HPDE6-E6E7 (cell line): ENCODE data around the gene CD276.
"Not testable (repeated sequence)": the region's sequence is repeated elsewhere in the genome, so short reads cannot be mapped to it uniquely, and the experiment has no call there.

Source experiments
- DNase-seq: peaks from one replicate; pipeline ENCODE4 v3.0.0; 2011; ENCODE audit warnings: missing footprints; ENCODE audit errors: extremely low spot score

CD276 gene

GRCh38 chr15:73684581-73685455, 635 bp downstream of the CD276 start:
- DNase-seq: peak; percentile 71

DNA sequence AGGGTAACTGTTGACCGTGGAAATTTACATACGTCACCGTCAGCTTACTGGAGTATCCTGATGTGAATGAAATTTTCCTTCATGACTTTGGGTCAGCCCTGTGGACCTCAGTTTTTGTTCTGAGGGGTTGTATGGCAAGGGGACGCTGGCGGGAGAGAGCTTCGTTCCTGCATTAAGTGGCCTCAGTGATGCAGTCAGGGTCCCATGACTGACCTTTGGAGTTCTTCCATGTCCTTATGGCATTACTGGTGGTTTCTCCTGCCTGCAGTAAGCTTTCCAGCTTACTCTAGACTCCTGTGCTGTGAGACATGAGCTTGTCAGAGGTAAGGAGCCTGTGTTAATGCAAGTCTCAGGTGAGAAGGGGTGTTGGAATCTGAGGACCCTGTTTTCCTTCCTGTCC, 1.8 kb downstream of the CD276 start:
- DNase-seq: no peak

- DNase-seq: no peak
Measured at GRCh38 chr15:73686781-73687256, 2.6 kb downstream of the CD276 start.

DNA sequence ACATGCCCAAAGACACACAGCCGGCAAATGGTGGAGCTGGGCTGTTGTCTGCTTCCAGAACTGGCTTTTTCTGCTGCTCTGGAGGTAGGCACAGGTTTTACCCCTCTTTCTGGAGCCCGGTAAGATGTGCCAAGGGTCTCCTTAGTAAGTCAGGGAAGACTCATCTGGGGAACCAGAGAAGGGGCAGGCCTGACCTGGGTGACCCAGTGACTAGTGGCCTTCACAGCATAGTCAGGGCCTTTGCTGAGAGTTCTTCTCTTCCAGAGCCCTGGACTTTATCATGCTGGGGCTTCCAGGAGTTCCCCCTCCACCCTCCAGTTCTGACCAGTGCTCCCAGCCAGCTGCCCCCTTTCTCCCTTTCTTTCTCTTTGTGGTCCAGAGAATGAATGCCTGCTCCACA, 3.2 kb downstream of the CD276 start:
- no peak for DNase-seq

GRCh38 chr15:73688455-73688854, 4.3 kb downstream of the CD276 start:
- DNase-seq: no peak

DNA sequence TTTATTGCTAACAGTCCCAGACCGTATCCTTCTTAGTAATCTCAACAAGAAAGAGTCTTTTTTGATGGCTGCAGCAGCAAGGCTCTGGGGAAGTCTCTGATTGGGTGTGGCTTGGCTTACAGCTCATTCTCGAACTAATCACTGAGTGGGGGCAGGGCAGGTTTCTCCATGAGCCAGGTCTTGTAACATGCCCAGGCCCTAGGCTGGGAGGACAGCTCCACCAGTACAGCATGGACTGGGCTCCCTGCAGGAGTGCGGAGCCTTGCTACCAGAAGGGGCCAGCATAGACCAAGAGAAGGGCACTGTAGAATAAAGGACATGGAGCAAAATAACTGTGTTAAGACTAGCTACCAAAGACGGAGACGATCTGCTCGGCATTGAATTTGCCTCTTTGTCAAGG, 7.2 kb downstream of the CD276 start:
- no peak for DNase-seq

DNA sequence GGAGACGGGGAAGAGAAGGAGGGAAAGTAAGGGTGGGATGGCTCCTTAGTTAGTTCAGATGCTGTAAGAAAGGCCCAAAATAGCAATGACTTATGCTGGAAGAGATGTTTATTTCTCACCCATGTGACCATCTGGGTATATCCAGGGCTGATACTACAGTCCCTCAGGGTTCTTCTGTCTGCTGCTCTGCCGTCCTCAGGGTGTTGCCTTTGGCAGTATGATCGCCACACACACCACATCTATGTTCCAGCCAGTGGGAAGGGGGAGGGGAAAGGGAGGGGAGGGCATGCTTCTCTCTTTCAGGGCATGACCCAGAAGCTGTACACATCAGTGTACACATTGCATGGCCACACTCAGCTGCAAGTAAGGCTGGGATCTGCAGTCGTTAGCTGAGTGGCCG, 10.2 kb downstream of the CD276 start:
- DNase-seq: no peak

DNA sequence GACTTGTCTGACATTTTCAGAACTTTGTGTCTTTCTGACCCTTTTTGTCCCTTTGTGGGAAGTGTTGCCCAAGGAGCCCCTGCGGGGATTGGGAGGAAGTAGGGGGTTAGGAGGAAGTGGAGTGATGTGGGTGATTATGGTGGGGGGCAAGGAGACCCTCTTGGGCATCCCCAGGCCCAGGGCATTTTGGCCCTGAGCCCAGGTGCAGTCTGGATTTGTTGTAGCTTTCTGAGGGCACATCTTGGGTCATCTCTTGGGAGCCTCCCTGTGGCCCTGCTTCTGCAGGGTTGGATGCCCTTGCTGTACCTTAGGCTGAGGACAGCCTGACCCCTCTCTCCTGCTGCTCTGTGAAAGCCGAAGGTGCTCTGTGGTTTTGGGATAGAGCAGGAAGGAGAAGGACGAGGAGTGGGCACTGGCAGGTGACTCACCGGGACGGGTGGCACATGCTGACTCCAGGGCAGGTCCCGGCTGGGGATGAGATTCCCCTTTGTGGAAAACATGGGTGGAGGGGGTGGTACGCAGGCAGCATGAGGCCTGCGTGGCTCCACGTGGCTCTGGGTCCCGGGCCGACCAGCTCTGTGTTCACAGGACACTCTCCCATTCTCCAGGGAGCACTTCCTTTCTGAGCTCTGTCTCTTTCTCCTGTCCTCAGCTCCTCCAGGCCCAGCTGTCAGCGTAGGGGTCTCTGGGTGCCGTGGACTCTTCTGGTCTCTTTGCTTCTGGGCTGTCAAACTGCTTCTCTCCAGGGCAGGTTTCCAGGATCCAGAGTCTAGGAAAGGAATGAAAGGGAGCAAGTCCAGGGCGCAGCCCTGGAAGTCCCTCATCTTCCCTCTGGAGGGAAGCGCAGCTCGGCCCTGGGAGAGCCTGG, 11.8 kb downstream of the CD276 start:
- DNase-seq: no peak

DNA sequence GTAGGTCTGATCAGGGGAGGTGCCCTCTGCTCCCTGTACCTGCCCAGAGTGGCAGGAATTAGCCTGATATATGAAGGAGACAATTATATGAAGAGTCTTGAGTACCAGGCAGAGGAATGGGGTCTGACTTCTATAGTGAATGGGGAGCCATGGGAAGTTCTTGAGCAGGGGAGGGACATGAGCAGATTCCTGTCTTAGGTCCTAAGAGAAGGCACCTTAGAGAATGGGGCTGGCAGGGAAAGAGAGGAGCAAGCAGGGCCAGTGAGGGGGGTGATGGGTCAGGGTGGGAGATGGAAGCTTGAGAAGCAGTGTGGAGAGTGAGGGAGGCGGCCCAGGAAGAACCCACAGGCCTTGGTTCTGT, 12.4 kb downstream of the CD276 start:
- DNase-seq: no peak

DNA sequence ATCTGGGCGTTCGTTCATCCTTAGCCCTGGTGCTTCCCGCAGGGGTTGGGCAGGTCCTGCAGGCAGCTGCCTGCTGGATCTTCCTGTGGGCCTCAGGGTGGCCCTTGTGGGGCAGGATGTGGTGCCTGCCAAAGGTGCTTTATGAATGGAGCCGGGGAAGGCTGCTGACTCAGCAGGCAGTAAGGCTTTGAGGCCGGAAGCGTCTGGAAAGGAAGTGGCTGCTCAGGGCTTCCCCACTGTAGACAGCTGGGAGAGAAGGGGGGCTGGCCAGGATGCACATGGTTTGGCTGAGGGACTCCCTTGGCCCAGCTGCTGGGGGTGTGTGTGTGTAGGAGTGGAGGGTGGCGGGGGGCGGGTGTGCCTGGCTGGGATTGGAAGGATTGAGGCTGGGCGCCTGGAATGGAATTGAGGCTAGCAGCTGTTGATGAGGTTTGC, 12.9 kb downstream of the CD276 start:
- DNase-seq: peak; percentile 90

- DNase-seq: no peak
Measured at GRCh38 chr15:73699249-73700040, 15.3 kb downstream of the CD276 start.

- DNase-seq: peak; percentile 54
Measured at GRCh38 chr15:73700041-73700842, 16.1 kb downstream of the CD276 start.

- DNase-seq: not testable (repeated sequence)
Measured at GRCh38 chr15:73702311-73703239, 18.4 kb downstream of the CD276 start.

DNA sequence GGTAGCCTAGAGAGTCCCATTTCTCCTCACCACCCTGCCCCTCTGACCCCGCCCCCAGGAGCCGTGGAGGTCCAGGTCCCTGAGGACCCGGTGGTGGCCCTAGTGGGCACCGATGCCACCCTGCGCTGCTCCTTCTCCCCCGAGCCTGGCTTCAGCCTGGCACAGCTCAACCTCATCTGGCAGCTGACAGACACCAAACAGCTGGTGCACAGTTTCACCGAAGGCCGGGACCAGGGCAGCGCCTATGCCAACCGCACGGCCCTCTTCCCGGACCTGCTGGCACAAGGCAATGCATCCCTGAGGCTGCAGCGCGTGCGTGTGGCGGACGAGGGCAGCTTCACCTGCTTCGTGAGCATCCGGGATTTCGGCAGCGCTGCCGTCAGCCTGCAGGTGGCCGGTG, 19.4 kb downstream of the CD276 start:
- DNase-seq: not testable (repeated sequence)

DNA sequence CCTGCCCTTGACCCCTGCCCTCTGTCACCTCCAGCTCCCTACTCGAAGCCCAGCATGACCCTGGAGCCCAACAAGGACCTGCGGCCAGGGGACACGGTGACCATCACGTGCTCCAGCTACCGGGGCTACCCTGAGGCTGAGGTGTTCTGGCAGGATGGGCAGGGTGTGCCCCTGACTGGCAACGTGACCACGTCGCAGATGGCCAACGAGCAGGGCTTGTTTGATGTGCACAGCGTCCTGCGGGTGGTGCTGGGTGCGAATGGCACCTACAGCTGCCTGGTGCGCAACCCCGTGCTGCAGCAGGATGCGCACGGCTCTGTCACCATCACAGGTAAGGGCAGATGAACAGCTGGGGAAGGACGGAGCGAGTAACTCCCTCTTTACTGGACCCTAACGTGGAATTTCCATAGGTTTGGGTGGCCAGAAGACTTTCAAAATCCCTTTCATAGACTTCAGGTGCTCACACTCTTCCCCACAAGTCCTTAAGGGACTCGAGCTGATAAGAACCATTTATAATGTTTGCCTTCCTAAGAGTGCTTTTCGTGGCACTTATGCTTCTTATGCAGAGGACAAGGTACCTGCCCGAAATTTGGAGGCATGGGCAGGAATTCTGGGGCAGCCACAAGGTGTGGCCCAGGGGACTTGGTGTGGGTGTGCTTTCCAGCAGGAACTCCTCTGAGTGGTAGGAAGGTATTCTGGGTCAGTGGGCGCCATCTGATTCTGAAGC, 20.1 kb downstream of the CD276 start:
- not testable (repeated sequence) for DNase-seq

GRCh38 chr15:73704869-73705645, 20.9 kb downstream of the CD276 start:
- peak; percentile 46 for DNase-seq

DNA sequence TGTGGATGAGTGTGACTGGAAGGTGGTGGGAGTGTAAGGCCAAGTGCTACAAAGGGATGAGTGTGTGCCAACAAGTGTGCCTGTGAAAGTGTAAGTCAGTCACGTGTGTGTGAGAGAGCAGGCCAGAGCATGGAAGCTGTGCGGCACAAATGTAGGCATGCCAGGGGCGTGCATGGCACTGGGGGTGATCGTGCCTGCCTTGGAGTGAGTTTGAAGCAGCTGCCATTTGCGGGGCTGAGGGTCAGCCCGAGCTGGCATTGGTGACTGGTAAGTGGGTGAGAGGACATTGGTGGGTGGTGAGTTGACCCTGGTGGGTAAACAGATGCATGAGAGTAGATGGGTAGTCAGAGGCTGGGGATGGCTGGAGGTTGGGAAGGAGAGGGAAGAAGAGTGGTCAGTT, 24.5 kb downstream of the CD276 start:
- no peak for DNase-seq

- no peak for DNase-seq
Measured at GRCh38 chr15:73709241-73709640, 25.1 kb downstream of the CD276 start.
